ENCODE results near the gene ARGFX. TPM values are rescaled to one million over a fixed set of nuclear protein-coding genes. Genes with fewer than 3 reads are reported as not detected.

Gene ARGFX
- total RNA-seq, 1 experiment from 2014 or later, result not detected

DNA sequence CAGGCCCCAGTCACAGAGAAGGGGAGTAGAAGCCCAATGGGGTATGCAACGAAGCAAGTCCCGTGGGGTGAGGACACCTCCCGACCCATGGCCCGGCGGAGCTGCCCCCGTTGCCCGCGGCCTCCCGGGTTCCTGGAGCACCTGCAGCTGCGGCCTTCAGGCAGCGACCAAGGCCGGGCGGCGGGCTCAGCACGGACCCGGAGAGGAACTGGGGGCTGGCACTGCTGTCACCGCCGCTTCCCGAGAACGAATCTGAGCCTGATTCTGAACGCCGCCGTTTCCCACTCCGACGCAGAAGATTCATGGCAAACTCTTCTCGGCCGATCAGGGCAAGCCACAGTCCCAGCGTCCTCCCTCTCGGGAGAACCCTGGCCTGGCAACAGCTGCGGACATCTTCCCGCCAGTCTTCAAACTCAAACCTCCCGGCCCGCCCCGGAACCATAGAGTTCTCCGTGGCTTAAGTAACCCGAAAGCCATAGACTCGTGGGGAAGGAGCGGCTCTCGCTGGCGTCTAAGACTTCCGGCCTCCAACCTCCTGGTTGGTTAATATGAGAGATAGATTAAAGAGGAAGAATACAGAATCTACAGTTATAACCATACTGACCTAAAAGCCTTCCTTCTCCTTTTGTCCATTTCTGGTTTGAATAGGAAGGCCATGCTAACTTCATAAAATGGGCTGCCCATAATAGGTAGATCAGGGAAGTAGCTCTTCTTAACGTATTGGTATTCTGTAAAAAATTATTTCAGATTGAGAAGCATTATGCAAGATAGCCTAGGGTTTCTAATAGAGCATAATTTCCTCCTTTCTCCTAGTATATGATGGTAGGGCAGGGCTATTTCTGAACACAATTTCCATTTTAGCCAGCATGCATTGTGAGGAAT is 21.9 kb upstream of the ARGFX start, which contains the start of gene POLQ:
TSS of gene POLQ (minus strand) at position 415 of the 882 bp plus-strand sequence. CDS start at position 304, 111 bp downstream.
- Histone ChIP-seq H3K27me3 (replicated peaks; ENCODE audit: insufficient read depth, low read depth, low read length, poor library complexity) (no peaks in the 10 kb centered on the region), H3K9me3 (ENCODE audit: low read depth, low read length, poor library complexity, severe bottlenecking) (no peaks in the 10 kb centered on the region), H3K36me3 (ENCODE audit: insufficient read depth, low read length, poor library complexity, severe bottlenecking) (peaks cover 15% of the 10 kb centered on the region), H3K4me3 (ENCODE audit: low read depth, low read length, poor library complexity, severe bottlenecking) (peak within 1 kb of the TSS; percentile 92), H3K27ac (ENCODE audit: low read depth, low read length, poor library complexity, severe bottlenecking) (peak within 1 kb of the TSS; percentile 70), H3K4me1 (ENCODE audit: insufficient read depth, low read length, poor library complexity, severe bottlenecking) (peaks cover 6% of the 10 kb centered on the region)
- no peak for TF ChIP-seq EZH2 (IDR thresholded peaks at IDR 0.05; ENCODE audit: borderline replicate concordance, low read depth, low read length, poor library complexity, severe bottlenecking)
- ChIA-PET POLR2A (ENCODE audit: low non-redundant PET) (interaction anchor here (0.6 kb wide), 1 partner anchor 48 kb away, joined by 4 read pairs; no protein-coding TSS in a partner anchor), CTCF (interaction anchor here (0.6 kb wide), 1 partner anchor 556 kb away, joined by 3 read pairs; no protein-coding TSS in a partner anchor)
- intact Hi-C loops (cut with micrococcal nuclease; ENCODE audit: unreplicated experiment), result loop anchor here (2.0 to 10.0 kb wide), 7 partner anchors 451 to 1486 kb away; partner anchors contain the start of gene WDR5B
- DNase-seq (ENCODE audit: low spot score), result peak; percentile 97
- BruUV-seq (replicated peaks), result TSS peak; percentile 44

DNA sequence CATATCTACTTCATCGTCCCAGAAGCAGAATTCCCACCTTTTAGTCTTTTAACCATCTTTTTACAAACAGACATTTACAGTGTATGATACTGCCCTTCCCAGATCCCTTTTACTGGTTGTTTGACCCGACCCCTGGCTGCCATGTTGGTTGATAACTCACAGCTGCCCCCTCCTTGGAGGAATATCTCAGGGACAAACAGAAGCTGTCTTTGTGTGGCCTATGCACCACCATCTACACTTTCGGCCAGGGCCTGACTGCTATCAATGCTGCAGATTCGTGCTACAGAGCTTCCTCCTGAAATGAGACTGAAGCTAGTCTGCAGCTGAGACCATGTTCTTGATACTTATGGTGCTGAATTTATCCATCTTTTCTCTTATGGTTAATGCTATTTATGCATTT is 15.4 kb upstream of the ARGFX start:
- no peak overlapping the region for H3K4me3 ChIP-seq (ENCODE audit: low read depth, low read length, poor library complexity, severe bottlenecking)
- intact Hi-C loops (cut with micrococcal nuclease; ENCODE audit: unreplicated experiment), result no loop called here

DNA sequence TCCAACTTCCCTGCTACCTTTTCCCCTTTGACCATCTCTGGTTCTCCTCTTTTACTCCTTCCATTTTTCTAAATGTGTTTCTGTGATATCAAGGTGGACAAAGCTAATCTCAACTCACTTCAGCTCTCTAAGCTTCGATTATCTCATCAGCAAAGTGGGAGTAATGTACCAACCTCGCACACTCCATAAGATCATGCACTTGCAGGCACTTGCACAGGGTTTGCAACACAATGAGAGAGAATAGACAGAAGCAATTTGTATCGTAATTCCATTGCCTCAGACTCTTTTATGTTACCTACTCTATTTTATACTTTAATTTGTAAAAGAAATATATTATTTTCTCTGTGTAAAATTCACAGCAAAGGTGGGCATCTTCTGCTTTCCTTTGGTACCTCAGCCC is 15.0 kb upstream of the ARGFX start:
- no peaks in the 10 kb centered on the region for H3K27me3 ChIP-seq (replicated peaks; ENCODE audit: insufficient read depth, low read depth, low read length, poor library complexity)
- intact Hi-C loops (cut with micrococcal nuclease; ENCODE audit: unreplicated experiment), result no loop called here
- CTCF ChIA-PET, result no interaction called here
- no peak overlapping the region for H3K27ac ChIP-seq (ENCODE audit: low read depth, low read length, poor library complexity, severe bottlenecking)
- TF ChIP-seq CTCF (conservative IDR thresholded peaks at IDR 0.05; ENCODE audit: low read depth, low read length), result no peak
- no peak for TF ChIP-seq EZH2 (IDR thresholded peaks at IDR 0.05; ENCODE audit: borderline replicate concordance, low read depth, low read length, poor library complexity, severe bottlenecking)
- no peak for DNase-seq (ENCODE audit: low spot score)
- H3K4me1 ChIP-seq (ENCODE audit: insufficient read depth, low read length, poor library complexity, severe bottlenecking), result no peaks in the 10 kb centered on the region
- BruUV-seq (replicated peaks), result no TSS peak
- no peaks in the 10 kb centered on the region for H3K36me3 ChIP-seq (ENCODE audit: insufficient read depth, low read length, poor library complexity, severe bottlenecking)
- POLR2A ChIA-PET (ENCODE audit: low non-redundant PET), result no interaction called here
- no peak overlapping the region for H3K4me3 ChIP-seq (ENCODE audit: low read depth, low read length, poor library complexity, severe bottlenecking)
- no peaks in the 10 kb centered on the region for H3K9me3 ChIP-seq (ENCODE audit: low read depth, low read length, poor library complexity, severe bottlenecking)

More for the DNA sequence above, 15.4 kb upstream of the ARGFX start:
- Histone ChIP-seq H3K4me1 (ENCODE audit: insufficient read depth, low read length, poor library complexity, severe bottlenecking) (no peaks in the 10 kb centered on the region), H3K9me3 (ENCODE audit: low read depth, low read length, poor library complexity, severe bottlenecking) (no peaks in the 10 kb centered on the region), H3K36me3 (ENCODE audit: insufficient read depth, low read length, poor library complexity, severe bottlenecking) (no peaks in the 10 kb centered on the region), H3K27ac (ENCODE audit: low read depth, low read length, poor library complexity, severe bottlenecking) (no peak overlapping the region), H3K27me3 (replicated peaks; ENCODE audit: insufficient read depth, low read depth, low read length, poor library complexity) (no peaks in the 10 kb centered on the region)
- ChIA-PET CTCF (no interaction called here), POLR2A (ENCODE audit: low non-redundant PET) (no interaction called here)
- DNase-seq (ENCODE audit: low spot score), result no peak
- TF ChIP-seq EZH2 (IDR thresholded peaks at IDR 0.05; ENCODE audit: borderline replicate concordance, low read depth, low read length, poor library complexity, severe bottlenecking) (no peak), CTCF (conservative IDR thresholded peaks at IDR 0.05; ENCODE audit: low read depth, low read length) (no peak)
- no TSS peak for BruUV-seq (replicated peaks)

All from A673 (cell line).